Measurements from ENCODE around the gene CDH13. TPM values are rescaled to one million over a fixed set of nuclear protein-coding genes. Genes with fewer than 3 reads are reported as not detected.
A peak's percentile ranks its signal among the peaks of the same experiment; 100 is the strongest.

Gene CDH13
- total and polyA plus RNA-seq, 2 of the 8 experiments (the other 6 are each of a cell fraction or from before 2014, with no cell fraction given) = 2.3 to 2.4 TPM

GRCh38 chr16:83742124-83742899 lies 1115.5 kb downstream of the CDH13 start:
- H3K27me3 ChIP-seq (replicated peaks in 1 of 4; ENCODE audit: control insufficient read depth in 3 of 4, extremely low read depth in 1 of 4, insufficient read depth in 3 of 4, low read length in 3 of 4) = no peaks in the 10 kb centered on the region
- H2BK5ac ChIP-seq (ENCODE audit: low read depth, low read length) = no peak overlapping the region
- no peak overlapping the region for H3K4me2 ChIP-seq (ENCODE audit: insufficient read depth in 1 of 2, low read depth in 2 of 2, low read length in 2 of 2)
- no peak overlapping the region for H2BK120ac ChIP-seq (replicated peaks; ENCODE audit: low read depth, low read length)
- H3K4me3 ChIP-seq (ENCODE audit: extremely low read depth in 1 of 4, insufficient read depth in 2 of 4, low read depth in 3 of 4, low read length in 4 of 4) = no peak overlapping the region
- no peak overlapping the region for H2AK5ac ChIP-seq (ENCODE audit: low read depth, low read length)
- 93% methylated on average over 21 of the region's 22 CpGs; no CpG with 5 or more reads in 1 of the 2 experiments for WGBS, 2 experiments (ENCODE audit: extremely low coverage in 1 of 2, insufficient coverage in 1 of 2, insufficient read length in 1 of 2, insufficient replicate concordance in 2 of 2, low coverage in 1 of 2, low lambda C conversion rate in 2 of 2, missing lambda C conversion rate in 1 of 2)
- H4K8ac ChIP-seq (ENCODE audit: extremely low read depth, insufficient read depth, low read length) = no peak overlapping the region
- H3K23me2 ChIP-seq (ENCODE audit: low read depth, low read length) = no peaks in the 10 kb centered on the region
- no peak overlapping the region for H3K27ac ChIP-seq (ENCODE audit: low read depth, low read length)
- no peak for FAIRE-seq
- H3K9me3 ChIP-seq (ENCODE audit: insufficient read depth in 2 of 2, low read depth in 1 of 2, low read length in 1 of 2) = no peaks in the 10 kb centered on the region
- H3K79me1 ChIP-seq (ENCODE audit: low read depth, low read length) = no peaks in the 10 kb centered on the region
- no peak overlapping the region for H4K91ac ChIP-seq (replicated peaks; ENCODE audit: insufficient read length, low read length)
- H2AFZ ChIP-seq (ENCODE audit: low read length) = no peak overlapping the region
- no peaks in the 10 kb centered on the region for H3K79me2 ChIP-seq (ENCODE audit: control insufficient read depth in 1 of 2, insufficient read depth in 2 of 2, low read length in 2 of 2)
- H2BK12ac ChIP-seq (ENCODE audit: low read depth, low read length) = no peak overlapping the region
- no peak overlapping the region for H3K23ac ChIP-seq (ENCODE audit: insufficient read length)
- ChIA-PET POLR2A (ENCODE audit: partially characterized antibody) (no interaction called here), CTCF (ENCODE audit: partially characterized antibody) (interaction anchor here (0.7 to 1.6 kb wide), 2 partner anchors 25 to 587 kb away, joined by 3 read pairs; no protein-coding TSS in a partner anchor)
- H2BK15ac ChIP-seq (ENCODE audit: low read length) = peak overlapping the region; percentile 65; the same call in 1 of the 2 replicates
- no peak for DNase-seq (ENCODE audit: low read depth in 1 of 2, low spot score in 2 of 2)
- no peaks in the 10 kb centered on the region for H3K36me3 ChIP-seq (ENCODE audit: control insufficient read depth in 2 of 4, insufficient read depth in 4 of 4, low read length in 3 of 4)
- H4K5ac ChIP-seq (ENCODE audit: insufficient read length, low read depth, low read length) = no peak overlapping the region
- no peak overlapping the region for H3K4ac ChIP-seq (replicated peaks; ENCODE audit: insufficient read length, low read depth, low read length)
- TF ChIP-seq GTF2F1 (IDR thresholded peaks at IDR 0.05; ENCODE audit: borderline replicate concordance, low read depth, low read length) = no peak
- no peak for TF ChIP-seq YY1 (IDR thresholded peaks at IDR 0.05; ENCODE audit: low read depth, low read length)
- TF ChIP-seq TCF12 (IDR thresholded peaks at IDR 0.05; ENCODE audit: low read depth, low read length) = no peak
- no peak for TF ChIP-seq POLR2AphosphoS5 (IDR thresholded peaks at IDR 0.05; ENCODE audit: low read depth, low read length)
- no peak overlapping the region for H3K56ac ChIP-seq (replicated peaks; ENCODE audit: insufficient read length, low read depth, low read length)
- no peaks in the 10 kb centered on the region for H3K4me1 ChIP-seq (replicated peaks in 1 of 4; ENCODE audit: control insufficient read depth in 3 of 4, insufficient read depth in 4 of 4, low read length in 3 of 4)
- no peak overlapping the region for H2BK20ac ChIP-seq (ENCODE audit: low read length)
- no peak overlapping the region for H3K9ac ChIP-seq (replicated peaks in 1 of 4; ENCODE audit: extremely low read depth in 1 of 4, low read depth in 3 of 4, low read length in 3 of 4)
- no peaks in the 10 kb centered on the region for H4K20me1 ChIP-seq (replicated peaks in 1 of 2; ENCODE audit: control insufficient read depth in 1 of 2, insufficient read depth in 2 of 2, low read length in 2 of 2)
- no peak overlapping the region for H3K14ac ChIP-seq (ENCODE audit: insufficient read length)
- H3K18ac ChIP-seq (ENCODE audit: extremely low read depth, low read length) = no peak overlapping the region
